GM19468 (cell line): ENCODE data around the gene PATJ.

Experiments
- ATAC-seq: cut with Tn5 transposase; IDR thresholded peaks from one replicate; pipeline ENCODE4 v1.9.1; 2021; ENCODE audit warnings: mild to moderate bottlenecking, moderate library complexity, moderate number of reproducible peaks; ENCODE audit not compliant: unreplicated experiment; ENCODE audit errors: extremely low read depth

The PATJ gene

GRCh38 chr1:62070384-62071011, 328.2 kb downstream of the PATJ start:
- ATAC-seq, result no peak

GRCh38 chr1:62071695-62072094, 329.4 kb downstream of the PATJ start:
- no peak for ATAC-seq

GRCh38 chr1:62076286-62076685, 334.0 kb downstream of the PATJ start:
- no peak for ATAC-seq

GRCh38 chr1:62077821-62078220, 335.5 kb downstream of the PATJ start:
- no peak for ATAC-seq

GRCh38 chr1:62082456-62083363, 340.4 kb downstream of the PATJ start:
- ATAC-seq, result no peak

GRCh38 chr1:62084310-62084890, 342.1 kb downstream of the PATJ start:
- no peak for ATAC-seq

GRCh38 chr1:62088439-62088838, 346.2 kb downstream of the PATJ start:
- ATAC-seq, result no peak

- ATAC-seq, result no peak
These were observed 347.3 kb downstream of the PATJ start for GRCh38 chr1:62089570-62089969.

GRCh38 chr1:62090016-62090415, 347.7 kb downstream of the PATJ start:
- no peak for ATAC-seq

GRCh38 chr1:62092110-62092509, 349.8 kb downstream of the PATJ start:
- ATAC-seq, result no peak

GRCh38 chr1:62093261-62093660, 351.0 kb downstream of the PATJ start:
- ATAC-seq, result no peak

GRCh38 chr1:62097464-62097863, 355.2 kb downstream of the PATJ start:
- no peak for ATAC-seq

- ATAC-seq, result no peak
These were observed 358.2 kb downstream of the PATJ start for GRCh38 chr1:62100442-62100841.

GRCh38 chr1:62103846-62104245, 361.6 kb downstream of the PATJ start:
- no peak for ATAC-seq

- ATAC-seq, result no peak
These were observed 365.6 kb downstream of the PATJ start for GRCh38 chr1:62107923-62108322.

- no peak for ATAC-seq
These were observed 366.8 kb downstream of the PATJ start for GRCh38 chr1:62109124-62109523.

- ATAC-seq, result no peak
These were observed 368.0 kb downstream of the PATJ start for GRCh38 chr1:62110198-62110817.

GRCh38 chr1:62111084-62111483, 368.8 kb downstream of the PATJ start:
- no peak for ATAC-seq

- no peak for ATAC-seq
These were observed 371.2 kb downstream of the PATJ start for GRCh38 chr1:62113507-62113906.

GRCh38 chr1:62117018-62117750, 374.9 kb downstream of the PATJ start:
- no peak for ATAC-seq
